DOHH2 (cell line): ENCODE data around the gene PLA2G4F.

Experiments
- H3F3A ChIP-seq: fragments of 200-600 bp; sonication (generic), shearing (Covaris generic); 2 replicates; pipeline ENCODE4 v1.6.0; 2016; ENCODE audit warnings: antibody characterized with exemption, mild to moderate bottlenecking; ENCODE audit not compliant: control insufficient read depth, insufficient read depth
- H3K27ac ChIP-seq: fragments of 200-600 bp; sonication (generic); 2 replicates; pipeline ENCODE4 v1.5.1; 2014; ENCODE audit warnings: low read depth, mild to moderate bottlenecking, low read length, moderate library complexity
- H3K27me3 ChIP-seq: fragments of 200-600 bp; sonication (generic); 2 replicates; pipeline ENCODE4 v1.6.1; 2014; ENCODE audit warnings: mild to moderate bottlenecking, low read length, mixed read lengths; ENCODE audit not compliant: control insufficient read depth
- H3K36me3 ChIP-seq: fragments of 200-600 bp; sonication (generic); 2 replicates; pipeline ENCODE4 v1.6.1; 2014; ENCODE audit warnings: mild to moderate bottlenecking, low read length, moderate library complexity, mixed read lengths; ENCODE audit not compliant: control insufficient read depth
- H3K4me1 ChIP-seq: fragments of 200-600 bp; sonication (generic); 2 replicates; pipeline ENCODE4 v1.6.1; 2014; ENCODE audit warnings: mild to moderate bottlenecking, low read length, mixed read lengths; ENCODE audit not compliant: control insufficient read depth
- H3K4me2 ChIP-seq: fragments of 200-600 bp; sonication (generic); 2 replicates; pipeline ENCODE4 v1.6.0; 2014; ENCODE audit warnings: mild to moderate bottlenecking, low read length, moderate library complexity
- H3K4me3 ChIP-seq: fragments of 200-600 bp; sonication (generic); 2 replicates; pipeline ENCODE4 v1.5.1; 2014; ENCODE audit warnings: mild to moderate bottlenecking, low read length, mixed read lengths
- H3K79me2 ChIP-seq: fragments of 200-600 bp; sonication (generic); 2 replicates; pipeline ENCODE4 v1.6.1; 2014; ENCODE audit warnings: mild to moderate bottlenecking, low read length, mixed read lengths; ENCODE audit not compliant: control insufficient read depth
- H3K9me2 ChIP-seq: fragments of 200-600 bp; sonication (generic); replicated peaks from 2 replicates; pipeline ENCODE4 v1.6.1; 2014; ENCODE audit warnings: mild to moderate bottlenecking, low read length, mixed read lengths; ENCODE audit not compliant: control insufficient read depth
- H3K9me3 ChIP-seq: fragments of 200-600 bp; sonication (generic); 2 replicates; pipeline ENCODE4 v1.6.1; 2014; ENCODE audit warnings: antibody characterized with exemption, low read length, mixed read lengths; ENCODE audit not compliant: control insufficient read depth, insufficient read depth
- H4K20me1 ChIP-seq: fragments of 200-600 bp; sonication (generic); 2 replicates; pipeline ENCODE4 v1.6.0; 2014; ENCODE audit warnings: low read depth, mild to moderate bottlenecking, antibody characterized with exemption, low read length, moderate library complexity; ENCODE audit not compliant: control insufficient read depth, insufficient read depth
- EZH2phosphoT487 ChIP-seq: fragments of 200-600 bp; sonication (generic); IDR thresholded peaks from 2 replicates; pipeline ENCODE4 v1.6.1; 2017; ENCODE audit warnings: borderline replicate concordance, mild to moderate bottlenecking, antibody characterized with exemption, low read length, moderate library complexity, mixed read lengths
- TF ChIP-seq, protein P1 (sequence below): fragments of 200-600 bp; sonication (generic); IDR thresholded peaks from one replicate; pipeline ENCODE4 v1.5.1; 2014; ENCODE audit warnings: antibody characterized with exemption, mild to moderate bottlenecking, low read depth, low read length; ENCODE audit not compliant: poor library complexity, severe bottlenecking

PLA2G4F gene

DNA sequence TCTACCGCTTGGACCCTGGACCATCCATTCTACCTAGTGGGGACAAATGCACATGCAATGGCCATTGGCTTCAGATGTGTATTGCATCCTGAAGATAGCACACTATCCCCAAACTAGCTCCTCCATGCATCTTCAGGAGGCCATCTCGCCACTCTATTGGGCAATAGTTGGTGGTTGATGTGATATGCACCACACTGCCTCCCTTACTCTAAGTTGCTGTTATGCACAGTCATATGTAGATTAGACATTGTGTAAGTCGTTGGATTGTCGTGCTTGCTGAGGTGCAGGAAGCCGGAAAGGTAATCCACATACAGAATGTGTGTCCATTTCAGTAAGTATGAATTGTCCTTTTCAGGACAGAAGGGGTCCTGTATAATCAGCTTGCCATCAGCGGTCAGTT is 35.4 kb downstream of the PLA2G4F start:
- Histone ChIP-seq H3K9me3 (no peaks in the 10 kb centered on the region), H4K20me1 (no peaks in the 10 kb centered on the region), H3K27me3 (no peaks in the 10 kb centered on the region; the same call in 1 of the 2 replicates), H3F3A (no peaks in the 10 kb centered on the region), H3K4me2 (no peak overlapping the region), H3K4me1 (peaks cover 21% of the 10 kb centered on the region), H3K4me3 (no peak overlapping the region), H3K79me2 (no peaks in the 10 kb centered on the region), H3K27ac (no peak overlapping the region), H3K36me3 (no peaks in the 10 kb centered on the region), H3K9me2 (no peaks in the 10 kb centered on the region)
- TF ChIP-seq, protein P1, sequence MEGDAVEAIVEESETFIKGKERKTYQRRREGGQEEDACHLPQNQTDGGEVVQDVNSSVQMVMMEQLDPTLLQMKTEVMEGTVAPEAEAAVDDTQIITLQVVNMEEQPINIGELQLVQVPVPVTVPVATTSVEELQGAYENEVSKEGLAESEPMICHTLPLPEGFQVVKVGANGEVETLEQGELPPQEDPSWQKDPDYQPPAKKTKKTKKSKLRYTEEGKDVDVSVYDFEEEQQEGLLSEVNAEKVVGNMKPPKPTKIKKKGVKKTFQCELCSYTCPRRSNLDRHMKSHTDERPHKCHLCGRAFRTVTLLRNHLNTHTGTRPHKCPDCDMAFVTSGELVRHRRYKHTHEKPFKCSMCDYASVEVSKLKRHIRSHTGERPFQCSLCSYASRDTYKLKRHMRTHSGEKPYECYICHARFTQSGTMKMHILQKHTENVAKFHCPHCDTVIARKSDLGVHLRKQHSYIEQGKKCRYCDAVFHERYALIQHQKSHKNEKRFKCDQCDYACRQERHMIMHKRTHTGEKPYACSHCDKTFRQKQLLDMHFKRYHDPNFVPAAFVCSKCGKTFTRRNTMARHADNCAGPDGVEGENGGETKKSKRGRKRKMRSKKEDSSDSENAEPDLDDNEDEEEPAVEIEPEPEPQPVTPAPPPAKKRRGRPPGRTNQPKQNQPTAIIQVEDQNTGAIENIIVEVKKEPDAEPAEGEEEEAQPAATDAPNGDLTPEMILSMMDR: no peak
- TF ChIP-seq EZH2phosphoT487: no peak

DNA sequence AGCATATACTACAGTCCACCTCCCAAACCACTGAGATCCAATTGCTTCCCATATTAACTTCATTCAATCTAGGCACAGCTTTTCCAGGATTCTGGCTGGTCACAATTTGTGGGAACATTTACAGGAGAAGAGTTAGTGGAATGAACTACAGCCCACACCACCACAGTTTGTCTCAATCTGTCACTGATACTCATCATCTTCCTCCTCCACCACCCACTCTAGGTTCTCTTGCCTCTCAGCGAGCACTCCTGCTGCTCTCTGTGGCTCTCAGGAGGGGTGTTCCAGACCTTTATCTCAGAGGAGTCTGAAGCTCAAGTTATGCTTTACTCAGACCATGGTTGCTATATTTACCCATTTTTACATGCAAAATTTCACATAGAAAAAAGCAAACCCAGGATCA is 36.2 kb downstream of the PLA2G4F start:
- no peaks in the 10 kb centered on the region for H3K36me3 ChIP-seq
- H3K79me2 ChIP-seq: no peaks in the 10 kb centered on the region
- H3K4me1 ChIP-seq: peaks cover 21% of the 10 kb centered on the region
- no peaks in the 10 kb centered on the region for H3F3A ChIP-seq
- H4K20me1 ChIP-seq: no peaks in the 10 kb centered on the region
- no peak overlapping the region for H3K4me2 ChIP-seq
- peaks cover 2% of the 10 kb centered on the region; the same call in 1 of the 2 replicates for H3K27me3 ChIP-seq
- H3K4me3 ChIP-seq: no peak overlapping the region
- no peak overlapping the region for H3K27ac ChIP-seq
- TF ChIP-seq, protein P1: no peak
- TF ChIP-seq EZH2phosphoT487: no peak
- no peaks in the 10 kb centered on the region for H3K9me3 ChIP-seq
- H3K9me2 ChIP-seq: no peaks in the 10 kb centered on the region

DNA sequence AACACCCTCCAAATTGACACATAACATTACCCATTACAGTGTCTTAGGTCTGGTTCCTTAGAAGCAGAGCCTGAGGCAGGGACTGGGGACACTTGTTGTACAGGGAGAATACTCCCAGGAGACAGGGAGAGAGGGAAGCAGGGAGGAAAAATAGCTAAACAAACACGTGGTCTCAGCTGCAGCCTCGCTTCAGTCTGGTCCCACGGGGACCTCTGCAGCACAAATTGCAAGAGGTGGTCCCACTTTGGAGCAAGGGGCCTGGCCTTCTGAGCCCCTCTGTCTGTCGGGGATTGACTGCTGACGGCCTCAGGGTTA is 37.0 kb downstream of the PLA2G4F start:
- H3K9me2 ChIP-seq: no peaks in the 10 kb centered on the region
- peak overlapping the region; percentile 51 for H3K4me2 ChIP-seq
- TF ChIP-seq, protein P1: no peak
- TF ChIP-seq EZH2phosphoT487: no peak
- H3K79me2 ChIP-seq: no peaks in the 10 kb centered on the region
- H3F3A ChIP-seq: no peaks in the 10 kb centered on the region; the same call in 1 of the 2 replicates
- H3K27ac ChIP-seq: no peak overlapping the region
- H3K4me3 ChIP-seq: peak overlapping the region; percentile 47; the same call in 1 of the 2 replicates
- H3K36me3 ChIP-seq: no peaks in the 10 kb centered on the region
- H3K4me1 ChIP-seq: peaks cover 21% of the 10 kb centered on the region
- no peaks in the 10 kb centered on the region for H4K20me1 ChIP-seq
- peaks cover 6% of the 10 kb centered on the region for H3K27me3 ChIP-seq
- H3K9me3 ChIP-seq: no peaks in the 10 kb centered on the region
